K562 (cell line): ENCODE data around the gene MYL6B. TPM values are rescaled to one million over a fixed set of nuclear protein-coding genes. Genes with fewer than 3 reads are reported as not detected.
A peak's percentile ranks its signal among the peaks of the same experiment; 100 is the strongest.

ENCODE experiments used
- ATAC-seq: fragments of 200-7000 bp; cut with Tn5 transposase; 3 replicates; pipeline ENCODE4 v1.9.1; 2020; ENCODE audit warnings: moderate library complexity
- BruUV-seq: library from RNA; stranded (reverse); fragments of 400-500 nt; replicated peaks from 2 replicates; lab custom pipeline; 2021; lab: Mats Ljungman, UMichigan
- CTCF ChIA-PET: fragments of 300-600 bp; formaldehyde crosslinking; extraction: SDS; loops from one replicate; lab custom pipeline; 2021; ENCODE audit warnings: low intra/inter-chr PET ratio; lab: Yijun Ruan, JAX
- POLR2A ChIA-PET: fragments of 300-600, 350-650 bp; sonication (Branson Sonifier 250); formaldehyde crosslinking; extraction: SDS; loops from one replicate; lab custom pipeline; 2021; ENCODE audit warnings: antibody characterized with exemption, inconsistent platforms; lab: Yijun Ruan, JAX
- DNase-seq, 4 experiments: peaks; one replicate each; pipeline versions ENCODE4 v3.0.0 to v3.0.0-alpha.2; 2011 to 2018; ENCODE audit warnings: low spot score in 3 of 4, mixed read lengths in 3 of 4; ENCODE audit errors: extremely low read depth in 1 of 4
- FAIRE-seq: peaks from 2 replicates; lab custom pipeline; 2011; peaks lifted over from hg19 to GRCh38; lab: Jason Lieb, UNC
- H2AFZ ChIP-seq: 2 replicates; pipeline ENCODE4 v1.6.0; 2011; ENCODE audit warnings: low read depth, low read length, control low read depth, inconsistent platforms
- H3K27ac ChIP-seq: fragments of 200-600 bp; 3 replicates; pipeline ENCODE4 v1.8.0; 2011; ENCODE audit warnings: low read depth, mild to moderate bottlenecking, control low read depth, inconsistent platforms, low read length, moderate library complexity, mixed read lengths; ENCODE audit errors: extremely low read depth
- H3K27me3 ChIP-seq, 2 experiments: fragments of 300-600 bp in 1 of 2; 2 replicates in 1 of 2; 3 replicates in 1 of 2; pipeline versions ENCODE4 v1.6.0 to v1.8.0; 2011; ENCODE audit warnings: inconsistent platforms in 2 of 2, low read length in 2 of 2, mild to moderate bottlenecking in 1 of 2, mixed read lengths in 1 of 2, moderate library complexity in 1 of 2; ENCODE audit not compliant: control insufficient read depth in 2 of 2, insufficient read depth in 2 of 2
- H3K36me3 ChIP-seq: fragments of 300-600 bp; 3 replicates; pipeline ENCODE4 v1.8.0; 2011; ENCODE audit warnings: mild to moderate bottlenecking, low read length, inconsistent platforms; ENCODE audit not compliant: control insufficient read depth, insufficient read depth
- H3K4me1 ChIP-seq, 2 experiments: fragments of 200-600 bp in 1 of 2; replicated peaks in 1 of 2; 2 replicates in 1 of 2; 3 replicates in 1 of 2; pipeline versions ENCODE4 v1.5.1 to v1.8.0; 2011; ENCODE audit warnings: inconsistent platforms in 2 of 2, low read length in 2 of 2, mild to moderate bottlenecking in 1 of 2, mixed read lengths in 1 of 2, moderate library complexity in 1 of 2; ENCODE audit not compliant: control insufficient read depth in 2 of 2, insufficient read depth in 2 of 2
- H3K4me2 ChIP-seq: 2 replicates; pipeline ENCODE4 v1.6.1; 2011; ENCODE audit warnings: low read length, control low read depth, inconsistent platforms, mixed read lengths; ENCODE audit not compliant: insufficient read depth
- H3K4me3 ChIP-seq: fragments of 200-600 bp; sonication (generic), shearing (Covaris generic); 2 replicates; pipeline ENCODE4 v1.5.1; 2016; ENCODE audit warnings: control low read depth, inconsistent platforms
- H3K79me2 ChIP-seq: fragments of 200-600 bp; 3 replicates; pipeline ENCODE4 v1.8.0; 2011; ENCODE audit warnings: low read length, inconsistent platforms; ENCODE audit not compliant: control insufficient read depth, insufficient read depth
- H3K9ac ChIP-seq, 2 experiments: 2 replicates each; pipeline versions ENCODE4 v1.6.0 to v1.6.1; 2011; ENCODE audit warnings: low read depth in 2 of 2, low read length in 2 of 2, control low read depth in 1 of 2, inconsistent platforms in 1 of 2, mild to moderate bottlenecking in 1 of 2, mixed read lengths in 1 of 2; ENCODE audit not compliant: insufficient read depth in 1 of 2
- H3K9me1 ChIP-seq: one replicate; pipeline ENCODE4 v1.6.0; 2011; ENCODE audit warnings: inconsistent platforms, mild to moderate bottlenecking, low read length, moderate library complexity; ENCODE audit not compliant: control insufficient read depth, insufficient read depth
- H3K9me3 ChIP-seq: replicated peaks from 2 replicates; pipeline ENCODE4 v1.5.1; 2011; ENCODE audit warnings: low read depth, low read length, inconsistent platforms; ENCODE audit not compliant: control insufficient read depth, insufficient read depth
- H4K20me1 ChIP-seq: replicated peaks from 2 replicates; pipeline ENCODE4 v1.6.1; 2011; ENCODE audit warnings: low read length, inconsistent platforms, mixed read lengths; ENCODE audit not compliant: control insufficient read depth, insufficient read depth
- ARNT ChIP-seq, 2 experiments: fragments of 450-650 bp; IDR thresholded peaks; 2 replicates each; pipeline ENCODE4 v1.6.1; 2016; ENCODE audit warnings: mild to moderate bottlenecking in 1 of 2
- C11orf30 ChIP-seq: fragments of 450-650 bp; IDR thresholded peaks from 2 replicates; pipeline ENCODE4 v1.6.1; 2016; ENCODE audit warnings: low read depth, mild to moderate bottlenecking
- CEBPG ChIP-seq, 3 experiments: fragments of 200-800 bp in 1 of 3; sonication (Bioruptor generic) in 1 of 3; sonication (generic) in 1 of 3; formaldehyde crosslinking in 1 of 3; IDR thresholded peaks in 2 of 3; conservative IDR thresholded peaks in 1 of 3; 2 replicates each; pipeline versions ENCODE4 v1.6.1 to v1.8.0; 2016 to 2022; ENCODE audit warnings: missing compliant biosample characterization in 2 of 3, missing genetic modification characterization in 2 of 3, mild to moderate bottlenecking in 1 of 3, missing genetic modification reagents in 1 of 3
- FOS ChIP-seq: IDR thresholded peaks from 3 replicates; pipeline ENCODE4 v1.6.1; 2011; ENCODE audit not compliant: insufficient read length; ENCODE audit errors: extremely low read depth
- GTF2A2 ChIP-seq: IDR thresholded peaks from 2 replicates; pipeline ENCODE4 v1.6.1; 2016; ENCODE audit warnings: mild to moderate bottlenecking, missing genetic modification characterization, missing compliant biosample characterization
- GTF2B ChIP-seq: IDR thresholded peaks from 2 replicates; pipeline ENCODE4 v1.6.1; 2011; ENCODE audit not compliant: insufficient read length; ENCODE audit errors: extremely low read depth
- LCOR ChIP-seq: sonication (generic); formaldehyde crosslinking; IDR thresholded peaks from 2 replicates; pipeline ENCODE4 v1.8.0; 2022; ENCODE audit warnings: mild to moderate bottlenecking, missing genetic modification reagents
- PML ChIP-seq: IDR thresholded peaks from 2 replicates; pipeline ENCODE4 v1.6.1; 2012; ENCODE audit warnings: low read length, inconsistent platforms
- SMARCA5 ChIP-seq: fragments of 450-650 bp; IDR thresholded peaks from 2 replicates; pipeline ENCODE4 v1.6.1; 2016
- TEAD4 ChIP-seq, 2 experiments: sonication (generic) in 1 of 2; formaldehyde crosslinking in 1 of 2; IDR thresholded peaks; 2 replicates each; pipeline versions ENCODE4 v1.6.1 to v1.8.0; 2012 to 2022; ENCODE audit warnings: borderline replicate concordance in 1 of 2, inconsistent platforms in 1 of 2, low read length in 1 of 2, mild to moderate bottlenecking in 1 of 2, missing genetic modification reagents in 1 of 2
- ZNF347 ChIP-seq: fragments of 450-650 bp; formaldehyde crosslinking; IDR thresholded peaks from 2 replicates; pipeline ENCODE4 v1.4.0; 2020; ENCODE audit warnings: low read depth, mild to moderate bottlenecking, moderate library complexity
- ZNF696 ChIP-seq: fragments of 250-450 bp; sonication (Bioruptor Pico); conservative IDR thresholded peaks from 2 replicates; pipeline ENCODE4 v1.4.0; 2020; ENCODE audit warnings: mild to moderate bottlenecking, moderate library complexity
- WGBS: fragments of 100-300 bp; shearing (Covaris generic); methylation state at CpG from one replicate; pipeline ENCODE4 v1.1.6; 2016; ENCODE audit warnings: low coverage, mixed read lengths; ENCODE audit not compliant: insufficient coverage; ENCODE audit errors: missing lambda C conversion rate; 5-methylcytosine and 5-hydroxymethylcytosine counted together
- in situ Hi-C: fragments of 300-500 bp; cut with MboI; formaldehyde crosslinking; loops from 4 replicates; pipeline ENCODE4 v1.15.0; 2018; ENCODE audit warnings: inconsistent platforms, mixed read lengths
- intact Hi-C: fragments of 100-400 bp; cut with micrococcal nuclease; formaldehyde crosslinking; loops from 2 replicates; pipeline ENCODE4 v1.14.2; 2022
- polyA plus RNA-seq, 8 experiments: library from polyadenylated mRNA; depleted of rRNA in 4 of 8; stranded (reverse) in 5 of 8; unstranded in 3 of 8; fragments of >200 nt; fragmentation: Nextera tagmentation in 2 of 8; fragmentation: Illumina TruSeq in 1 of 8; extraction: Ambion mirVana in 2 of 8; extraction: Trizol in 1 of 8; gene quantifications; 2 replicates each; pipeline versions ENCODE4 v1.2.1 to v1.2.3, GENCODE V29; 2011 to 2014; ENCODE audit warnings: inconsistent platforms in 1 of 8, missing spikeins in 1 of 8
- total RNA-seq, 7 experiments: library from RNA; depleted of rRNA in 6 of 7; stranded (reverse); fragments of >200 nt in 6 of 7; fragmentation: Illumina TruSeq in 2 of 7; extraction: Trizol in 2 of 7; gene quantifications; 2 replicates each; pipeline versions ENCODE4 v1.2.1 to v1.2.3, GENCODE V29; 2011 to 2021; ENCODE audit warnings: low replicate concordance in 1 of 7

MYL6B gene
- total and polyA plus RNA-seq, 9 of the 15 experiments (the other 6 are each of a cell fraction or from before 2014, with no cell fraction given) = 42.8 to 77.3 (median 68.6) TPM

GRCh38 chr12:56127485-56127887, 24.9 kb upstream of the MYL6B start:
- ATAC-seq = no peak
- no peak for FAIRE-seq
- H3K79me2 ChIP-seq = peaks cover 52% of the 10 kb centered on the region
- ChIA-PET CTCF (interaction anchor here (2.1 kb wide), 1 partner anchor 31 kb away, joined by 7 read pairs; the partner anchor contains the start of gene MYL6), POLR2A (interaction anchor here (0.5 to 5.6 kb wide), 16 partner anchors 8 to 352 kb away, joined by 3 to 85 read pairs (median 7); partner anchors contain the start of genes MYL6, PA2G4, RNF41 and RPL41)
- H3K36me3 ChIP-seq = peaks cover 32% of the 10 kb centered on the region
- WGBS = under 1% methylated on average over 8 of the region's 8 CpGs
- H3K9me3 ChIP-seq = no peaks in the 10 kb centered on the region
- H4K20me1 ChIP-seq = peaks cover 5% of the 10 kb centered on the region; the same call in 1 of the 2 replicates
- H3K4me2 ChIP-seq = peak overlapping the region; percentile 87
- TSS peak; percentile 96 for BruUV-seq
- peaks cover 31 to 46% of the 10 kb centered on the region in 2 experiments for H3K4me1 ChIP-seq
- H3K9me1 ChIP-seq = peaks cover 6% of the 10 kb centered on the region
- peak overlapping the region; percentile 89 for H3K27ac ChIP-seq
- intact Hi-C loops (loop anchor here (1.0 kb wide), 1 partner anchor 31 kb away; the partner anchor contains the start of gene MYL6), in situ Hi-C loops (loop anchor here (5.0 to 10.0 kb wide), 2 partner anchors 60 to 337 kb away; partner anchors contain the start of genes SMARCC2 and SPRYD4)
- peak overlapping the region; percentile 25; the same call in 1 of the 2 replicates for H2AFZ ChIP-seq
- peak overlapping the region; percentile 34 for H3K4me3 ChIP-seq
- no peaks in the 10 kb centered on the region for H3K27me3 ChIP-seq
- DNase-seq = no peak
- H3K9ac ChIP-seq = peak overlapping the region in 1 of 2 experiments; percentile 86; a peak in 2 of 4 replicates
- no peak for TF ChIP-seq C11orf30
- TF ChIP-seq ZNF696 (CRISPR knock-in tag) = 0 out of 2 replicates have a peak, but pooled peaks have one; percentile 41
- TF ChIP-seq TEAD4 (IDR thresholded peaks at IDR 0.05; ENCODE audit: low read length) = 0 out of 2 replicates have a peak, but pooled peaks have one; percentile 3
- no peak for TF ChIP-seq TEAD4 (CRISPR knock-in tag; IDR thresholded peaks at IDR 0.05; ENCODE audit: borderline replicate concordance)
- peak in 1 of 2 experiments; percentile 21; a peak in 2 of 4 replicates for TF ChIP-seq ARNT (IDR thresholded peaks at IDR 0.05)
- TF ChIP-seq GTF2B = peak; percentile 53
- TF ChIP-seq GTF2A2 (tag) = no peak
- no peak for TF ChIP-seq ZNF347
- TF ChIP-seq CEBPG (CRISPR knock-in tag; IDR thresholded peaks at IDR 0.05) = no peak
- 0 out of 4 replicates have a peak, but pooled peaks of 1 of the 2 experiments have one; percentile 28 for TF ChIP-seq CEBPG (tag; conservative IDR thresholded peaks at IDR 0.05 in 1 of 2, IDR thresholded peaks at IDR 0.05 in 1 of 2)
- TF ChIP-seq FOS = no peak
- TF ChIP-seq PML = 0 out of 2 replicates have a peak, but pooled peaks have one; percentile 10
- no peak for TF ChIP-seq SMARCA5
- no peak for TF ChIP-seq LCOR
